GM21619 (cell line): ENCODE data around the gene SLC15A4.
A peak's percentile ranks its signal among the peaks of the same experiment; 100 is the strongest.

Experiments used
- ATAC-seq: cut with Tn5 transposase; IDR thresholded peaks from one replicate; pipeline ENCODE4 v1.9.1; 2021; ENCODE audit not compliant: unreplicated experiment

SLC15A4 gene

DNA sequence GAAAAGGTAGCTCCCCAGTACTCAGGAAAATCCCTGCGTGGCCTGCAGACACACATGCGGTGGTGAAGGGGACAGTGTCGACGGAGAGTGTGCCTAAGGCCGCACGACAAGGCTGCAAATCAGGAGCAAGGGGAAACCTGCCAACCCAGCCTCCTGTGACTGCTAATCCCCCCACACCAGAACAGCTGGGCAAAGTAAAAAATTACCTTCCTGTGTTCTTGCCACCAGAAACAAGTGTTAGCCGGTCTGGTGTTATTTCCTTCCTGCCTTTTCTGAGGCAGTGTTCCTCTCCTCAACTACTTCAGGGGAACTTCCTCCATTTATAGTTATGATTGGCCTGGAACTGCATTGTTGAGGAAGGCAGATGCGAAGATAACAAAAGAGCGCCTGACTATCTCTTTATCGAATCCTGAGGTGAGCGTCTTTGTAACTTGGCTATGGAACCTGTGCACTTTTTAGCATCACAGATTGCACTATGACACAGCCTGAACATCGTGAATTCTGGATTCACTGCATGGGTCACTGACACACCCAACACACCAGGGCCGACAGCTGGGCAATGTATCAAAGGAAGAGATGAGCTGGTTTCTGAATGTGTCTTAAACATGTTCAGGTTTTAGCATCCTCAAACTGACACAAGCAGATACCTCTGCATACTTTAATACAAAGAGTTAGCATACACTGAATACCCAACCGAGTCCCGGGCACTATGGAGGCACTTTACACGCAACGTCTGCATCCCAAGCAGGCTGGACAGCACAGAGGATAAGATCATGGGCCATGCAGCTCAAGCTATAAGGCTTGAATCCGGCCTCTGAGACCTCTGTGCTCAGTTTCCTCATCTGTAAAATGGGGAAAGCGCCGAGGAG, 28.9 kb downstream of the SLC15A4 start:
- ATAC-seq: peak; percentile 25

DNA sequence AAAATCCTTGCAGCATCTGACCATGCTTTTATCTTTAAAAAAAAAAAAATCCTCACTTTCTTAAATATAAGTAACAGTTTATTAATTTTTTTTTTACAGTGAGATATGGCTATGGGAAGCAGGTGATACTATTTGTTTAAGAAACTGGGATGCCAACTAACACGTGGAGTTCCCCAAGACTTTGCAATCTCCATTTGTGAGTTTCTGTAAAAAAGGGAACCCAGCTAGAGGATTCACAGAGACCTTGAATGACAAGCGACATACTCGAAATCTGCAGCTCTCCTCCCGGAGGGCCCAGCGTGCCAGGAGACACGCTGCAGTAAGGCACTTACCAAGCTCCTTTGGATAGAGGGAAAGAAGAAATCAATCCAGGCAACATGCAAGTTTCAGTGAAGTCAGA, 30.1 kb downstream of the SLC15A4 start:
- ATAC-seq: no peak

DNA sequence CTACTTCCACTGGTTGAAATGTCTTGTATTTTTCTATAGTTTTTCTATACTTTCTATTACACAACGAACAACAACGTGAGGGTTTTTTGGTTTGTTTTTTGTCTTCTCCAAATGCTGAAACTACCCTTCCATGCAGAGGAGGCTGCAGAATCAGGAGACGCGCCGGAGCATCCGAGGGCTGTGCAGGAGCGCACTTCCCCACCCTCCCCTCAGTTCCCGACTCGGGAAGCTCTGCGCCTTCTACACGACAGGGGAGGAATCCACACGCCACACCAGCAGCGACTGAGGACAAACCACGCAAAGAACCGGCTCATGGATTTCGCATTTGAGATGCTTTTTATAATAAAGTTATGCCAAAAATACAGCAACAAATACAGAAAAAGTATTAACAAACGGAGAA, 30.9 kb downstream of the SLC15A4 start:
- no peak for ATAC-seq

- ATAC-seq: no peak
Observed at GRCh38 chr12:128792398-128792797, 31.4 kb downstream of the SLC15A4 start.

GRCh38 chr12:128791395-128792322, 32.1 kb downstream of the SLC15A4 start:
- no peak for ATAC-seq

GRCh38 chr12:128790653-128791373, 32.9 kb downstream of the SLC15A4 start:
- ATAC-seq: no peak

DNA sequence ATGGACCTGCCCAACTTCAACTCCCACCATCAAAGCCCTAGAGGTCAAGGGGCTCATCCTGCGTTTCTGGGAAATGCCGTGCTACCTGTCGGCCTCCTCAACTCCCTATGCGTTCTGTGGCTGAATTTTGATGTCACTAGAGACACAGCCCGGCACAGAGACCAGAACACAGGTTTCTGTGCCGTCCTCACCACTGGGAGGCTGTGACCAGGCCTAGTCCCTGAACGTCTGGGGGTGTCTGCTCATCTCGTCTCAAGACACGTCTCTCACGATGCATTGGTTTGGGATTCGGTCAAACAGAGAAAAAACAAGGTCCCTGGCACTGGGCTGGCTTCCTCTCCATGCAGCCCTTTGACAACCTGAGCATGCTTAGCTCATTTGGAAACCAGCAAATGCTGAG, 33.5 kb downstream of the SLC15A4 start:
- no peak for ATAC-seq

GRCh38 chr12:128789356-128789929, 34.3 kb downstream of the SLC15A4 start:
- peak; percentile 41 for ATAC-seq

DNA sequence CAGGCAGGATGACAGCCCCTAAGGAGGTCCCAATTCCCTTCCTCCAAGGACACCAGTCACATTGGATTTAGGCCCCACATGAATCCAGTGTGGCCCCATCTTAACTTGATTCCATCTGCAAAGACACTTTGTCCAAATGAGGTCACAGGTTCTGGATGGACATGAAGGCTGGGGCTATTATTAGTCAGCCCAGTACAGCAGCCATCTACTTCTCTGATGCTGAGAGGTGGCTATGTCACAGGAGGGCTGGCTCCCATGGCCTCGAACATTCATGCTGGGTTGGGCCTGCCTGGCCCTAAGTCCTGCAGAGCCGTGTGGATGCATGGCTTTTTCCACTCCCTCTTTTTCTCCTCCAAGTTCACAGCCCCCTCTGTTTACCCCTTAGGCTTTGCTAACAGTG, 35.9 kb downstream of the SLC15A4 start:
- no peak for ATAC-seq

DNA sequence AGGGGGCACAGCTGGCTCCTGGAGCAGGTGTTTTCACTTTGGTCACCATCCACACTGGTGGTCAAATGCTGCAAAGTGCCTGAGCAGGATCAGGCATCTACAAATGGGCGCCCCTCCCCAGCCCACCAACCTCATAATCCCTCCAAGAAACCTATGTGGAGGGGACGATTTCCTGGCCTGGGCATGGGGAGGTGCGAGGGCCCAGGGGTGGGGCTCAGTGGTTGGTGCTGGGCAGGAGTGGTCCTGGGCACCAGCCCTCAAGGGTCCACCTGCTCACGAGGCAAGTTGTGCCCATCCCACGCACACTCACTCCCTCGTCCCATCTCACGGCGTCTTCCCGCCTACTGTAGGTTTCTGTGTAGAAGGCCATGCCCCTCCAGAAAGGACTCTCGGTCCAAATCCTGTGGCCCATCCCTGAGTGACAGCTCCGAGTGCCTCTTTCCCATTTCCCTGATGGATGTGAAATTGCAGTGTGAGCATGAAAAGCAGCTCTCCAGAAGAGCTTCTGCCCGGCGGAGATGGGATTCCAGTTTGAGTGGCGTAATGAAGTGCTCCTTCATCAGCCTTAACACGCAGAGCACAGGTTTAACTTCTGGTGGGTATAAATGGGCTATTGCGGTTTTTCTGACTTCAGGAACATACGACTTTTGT, 36.9 kb downstream of the SLC15A4 start:
- ATAC-seq: no peak

GRCh38 chr12:128784030-128784760, 39.6 kb downstream of the SLC15A4 start:
- ATAC-seq: no peak

GRCh38 chr12:128783129-128783574, 40.6 kb downstream of the SLC15A4 start:
- ATAC-seq: peak; percentile 68

DNA sequence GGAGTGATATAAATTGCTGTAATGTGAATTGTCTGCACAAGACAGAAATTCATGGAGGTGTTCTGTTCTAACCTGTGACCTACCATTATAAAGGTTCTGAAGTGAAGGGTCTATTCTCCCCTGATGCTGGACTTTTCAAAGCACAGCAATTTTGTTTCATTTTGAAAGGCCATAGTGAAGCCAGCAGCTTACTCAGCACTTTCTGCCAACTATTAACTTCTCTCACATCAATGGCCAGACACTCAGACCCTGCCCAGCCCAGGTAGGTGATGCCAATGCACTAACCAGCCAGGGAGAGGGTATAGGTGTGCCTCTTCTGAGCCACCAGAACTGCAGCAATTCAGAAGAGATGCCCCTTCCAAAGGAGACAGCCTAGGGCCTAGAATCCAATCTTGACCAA, 43.9 kb downstream of the SLC15A4 start:
- ATAC-seq: no peak

DNA sequence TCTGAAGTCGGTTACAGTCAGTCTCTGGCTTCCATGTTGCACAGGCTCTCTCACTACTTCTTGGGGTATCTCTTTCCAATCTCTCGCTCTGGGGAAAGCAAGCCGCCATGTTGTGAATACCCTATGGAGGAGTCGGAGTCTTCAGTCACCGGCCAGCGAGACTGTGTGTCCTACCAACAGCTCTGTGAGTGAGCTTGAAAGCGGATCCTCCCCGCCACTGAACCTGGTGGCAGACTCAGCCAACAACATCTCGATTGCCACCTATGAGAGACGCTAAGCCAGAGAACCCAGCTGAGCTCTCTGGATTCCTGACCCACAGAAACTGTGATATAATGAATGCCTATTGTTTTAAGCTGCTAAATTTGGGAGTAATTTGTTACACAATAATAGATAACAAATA, 51.5 kb downstream of the SLC15A4 start:
- no peak for ATAC-seq

GRCh38 chr12:128771681-128772080, 52.1 kb downstream of the SLC15A4 start:
- ATAC-seq: no peak

GRCh38 chr12:128767518-128767917, 56.2 kb downstream of the SLC15A4 start:
- ATAC-seq: no peak

GRCh38 chr12:128766738-128767501, 56.8 kb downstream of the SLC15A4 start:
- ATAC-seq: no peak

GRCh38 chr12:128763395-128763794, 60.4 kb downstream of the SLC15A4 start:
- no peak for ATAC-seq

- ATAC-seq: no peak
Observed at GRCh38 chr12:128761379-128761790, 62.4 kb downstream of the SLC15A4 start.
